ENCODE measurements around the gene MROH7.
A peak's percentile ranks its signal among the peaks of the same experiment; 100 is the strongest.

MROH7 gene

GRCh38 chr1:54681358-54681757, 39.8 kb downstream of the MROH7 start:
- peak; percentile 13 for DNase-seq
- in situ Hi-C loops (cut with MboI; ENCODE audit: low pct_unique_long_range_greater_than_20kb, low sequenced_read_pairs), result no loop called here

- no peak for DNase-seq
- in situ Hi-C loops (cut with MboI; ENCODE audit: low pct_unique_long_range_greater_than_20kb, low sequenced_read_pairs), result no loop called here
Observed at GRCh38 chr1:54683453-54683852, 41.9 kb downstream of the MROH7 start.

DNA sequence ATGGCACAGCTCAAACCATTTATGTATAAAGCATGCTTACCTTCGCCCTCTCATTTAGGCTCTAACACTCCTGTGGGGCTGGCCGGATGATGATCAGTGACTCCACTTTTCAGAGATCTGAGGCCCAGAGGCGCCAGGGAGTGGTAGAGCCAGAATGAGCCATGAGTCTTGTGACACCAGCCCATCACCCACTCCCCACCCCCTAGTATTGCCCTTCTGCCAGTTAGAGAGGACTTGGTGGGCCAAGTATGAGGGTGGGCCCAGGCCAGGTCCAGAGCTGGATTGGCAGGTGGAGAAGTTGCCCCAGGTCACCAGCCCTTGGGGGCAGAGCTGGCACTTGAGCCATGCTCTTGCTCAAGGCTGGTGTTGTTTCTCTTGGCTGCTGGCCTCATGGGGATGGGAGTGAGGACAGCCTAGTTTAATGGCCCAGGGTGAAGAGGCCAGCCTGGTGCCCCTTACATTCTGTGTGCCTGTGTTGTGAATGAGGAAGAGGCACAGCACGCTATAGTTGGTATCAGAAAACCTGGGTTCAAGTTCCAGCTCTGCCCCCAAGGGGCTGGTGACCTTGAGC, 43.8 kb downstream of the MROH7 start:
- DNase-seq, result no peak
- in situ Hi-C loops (cut with MboI; ENCODE audit: low pct_unique_long_range_greater_than_20kb, low sequenced_read_pairs), result no loop called here

DNA sequence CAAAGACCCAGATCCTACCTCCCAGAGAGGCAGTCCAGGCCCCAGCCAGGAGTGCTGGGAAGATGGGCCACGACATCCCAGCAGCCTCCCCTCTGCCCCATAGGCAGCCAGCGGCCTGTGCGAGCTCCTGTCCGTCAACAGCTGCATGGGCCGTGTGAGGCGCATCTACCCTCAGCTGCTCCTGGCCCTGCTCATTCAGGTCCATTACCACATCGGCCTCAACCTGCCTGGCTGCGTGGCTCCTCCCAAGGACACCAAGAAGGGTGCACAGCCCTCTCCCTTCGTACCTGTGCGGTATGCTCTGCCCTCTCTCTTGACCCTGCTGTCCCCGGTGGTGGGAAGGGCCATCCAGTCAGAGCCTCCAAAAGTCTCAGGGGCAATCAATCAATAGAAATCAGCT, 44.6 kb downstream of the MROH7 start:
- DNase-seq, result no peak
- in situ Hi-C loops (cut with MboI; ENCODE audit: low pct_unique_long_range_greater_than_20kb, low sequenced_read_pairs), result no loop called here

DNA sequence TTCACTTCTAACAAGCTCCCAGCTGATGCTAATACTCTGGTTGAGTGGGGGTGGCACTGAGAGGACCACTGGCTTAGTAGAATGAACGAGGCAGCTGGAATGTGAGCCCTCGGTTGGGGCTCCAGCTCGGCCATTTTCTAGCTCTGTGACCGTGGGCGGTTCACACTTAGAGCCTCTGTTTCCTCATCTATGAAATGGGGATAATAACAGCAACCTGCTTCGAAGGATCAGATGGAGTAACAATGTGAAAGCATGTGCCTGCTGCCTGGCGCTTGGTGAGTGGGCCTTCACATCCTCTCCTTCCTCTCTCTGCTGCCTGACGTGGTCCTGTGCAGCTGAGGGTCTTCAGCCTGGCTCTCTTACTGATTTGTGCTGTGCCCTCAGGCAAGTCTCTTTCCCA, 53.2 kb downstream of the MROH7 start:
- no peak for DNase-seq
- in situ Hi-C loops (cut with MboI; ENCODE audit: low pct_unique_long_range_greater_than_20kb, low sequenced_read_pairs), result no loop called here

DNA sequence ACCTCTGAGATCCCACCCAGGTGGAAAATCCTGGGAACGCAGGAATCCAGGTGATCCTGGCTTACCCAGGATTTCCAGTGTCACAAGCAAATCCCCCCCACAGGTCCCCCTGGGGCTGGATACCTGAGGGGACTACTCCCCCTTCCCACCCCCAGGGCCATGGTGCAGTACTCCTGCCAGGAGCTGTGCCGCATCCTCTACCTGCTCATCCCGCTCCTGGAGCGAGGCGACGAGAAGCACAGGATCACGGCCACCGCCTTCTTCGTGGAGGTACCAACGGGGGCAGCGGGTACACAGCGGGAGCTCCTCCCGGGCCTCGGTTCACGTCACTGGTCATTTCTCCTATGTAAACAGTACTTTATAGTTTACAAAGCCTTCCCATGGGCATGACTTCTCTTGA, 53.6 kb downstream of the MROH7 start:
- in situ Hi-C loops (cut with MboI; ENCODE audit: low pct_unique_long_range_greater_than_20kb, low sequenced_read_pairs), result no loop called here
- no peak for DNase-seq

DNA sequence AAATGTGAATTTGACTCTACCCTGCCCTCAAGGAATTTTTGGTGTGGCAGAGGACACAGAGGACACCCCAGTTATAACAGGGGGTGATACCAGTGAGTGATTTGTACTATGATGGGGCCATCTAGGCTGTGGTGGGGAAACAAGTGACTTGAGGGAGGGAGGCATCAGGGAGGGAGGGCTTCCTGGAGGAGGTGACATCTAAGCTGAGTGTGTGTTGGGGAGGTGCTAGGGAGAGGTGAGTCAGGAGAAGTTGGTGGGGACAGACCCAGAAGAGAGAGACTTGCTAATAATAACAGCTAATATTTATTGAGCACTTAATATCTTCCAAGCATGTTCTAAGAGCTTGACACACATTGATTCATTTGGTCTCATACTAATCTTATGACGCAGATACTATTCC, 54.2 kb downstream of the MROH7 start:
- no peak for DNase-seq
- in situ Hi-C loops (cut with MboI; ENCODE audit: low pct_unique_long_range_greater_than_20kb, low sequenced_read_pairs), result no loop called here

DNA sequence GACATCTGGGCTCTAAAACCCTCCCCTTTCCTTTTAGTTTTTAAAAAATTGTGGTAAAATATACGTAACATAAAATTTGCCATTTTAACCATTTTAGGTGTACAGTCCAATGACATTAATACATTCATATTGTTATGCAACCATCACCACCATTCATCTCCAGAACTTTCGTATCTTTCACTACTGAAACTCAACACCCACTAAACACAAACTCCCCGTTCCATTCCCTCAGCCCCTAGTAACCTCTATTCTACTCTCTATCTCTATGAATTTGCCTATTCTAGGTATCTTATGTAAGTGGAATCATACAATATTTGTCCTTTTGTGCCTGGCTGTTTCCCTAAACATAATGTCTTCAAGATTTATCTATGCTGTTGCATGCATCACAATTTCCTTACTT, 54.7 kb downstream of the MROH7 start:
- no peak for DNase-seq
- in situ Hi-C loops (cut with MboI; ENCODE audit: low pct_unique_long_range_greater_than_20kb, low sequenced_read_pairs), result no loop called here

GRCh38 chr1:54697896-54698295, 56.3 kb downstream of the MROH7 start:
- DNase-seq, result no peak
- in situ Hi-C loops (cut with MboI; ENCODE audit: low pct_unique_long_range_greater_than_20kb, low sequenced_read_pairs), result no loop called here

DNA sequence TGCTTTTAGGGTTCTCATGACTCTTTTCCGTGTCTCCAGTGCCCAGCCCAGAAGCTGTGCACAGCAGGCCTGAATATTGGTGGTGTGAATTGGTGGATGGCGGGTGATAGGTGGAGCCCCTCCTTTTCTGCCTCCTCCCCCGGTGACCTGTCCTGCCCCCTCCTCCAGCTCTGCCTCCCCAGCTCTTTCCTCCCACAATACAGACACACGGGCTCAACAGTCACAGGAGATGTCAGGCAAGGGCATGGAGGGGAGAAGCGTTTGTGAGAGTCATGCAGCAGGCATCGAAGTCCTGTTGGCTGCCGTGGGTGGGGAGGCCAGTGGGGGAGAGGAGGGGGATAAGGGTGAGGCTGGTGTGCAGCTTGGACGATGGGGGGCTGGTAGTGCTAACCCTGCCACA, 56.8 kb downstream of the MROH7 start:
- in situ Hi-C loops (cut with MboI; ENCODE audit: low pct_unique_long_range_greater_than_20kb, low sequenced_read_pairs), result no loop called here
- DNase-seq, result no peak

DNA sequence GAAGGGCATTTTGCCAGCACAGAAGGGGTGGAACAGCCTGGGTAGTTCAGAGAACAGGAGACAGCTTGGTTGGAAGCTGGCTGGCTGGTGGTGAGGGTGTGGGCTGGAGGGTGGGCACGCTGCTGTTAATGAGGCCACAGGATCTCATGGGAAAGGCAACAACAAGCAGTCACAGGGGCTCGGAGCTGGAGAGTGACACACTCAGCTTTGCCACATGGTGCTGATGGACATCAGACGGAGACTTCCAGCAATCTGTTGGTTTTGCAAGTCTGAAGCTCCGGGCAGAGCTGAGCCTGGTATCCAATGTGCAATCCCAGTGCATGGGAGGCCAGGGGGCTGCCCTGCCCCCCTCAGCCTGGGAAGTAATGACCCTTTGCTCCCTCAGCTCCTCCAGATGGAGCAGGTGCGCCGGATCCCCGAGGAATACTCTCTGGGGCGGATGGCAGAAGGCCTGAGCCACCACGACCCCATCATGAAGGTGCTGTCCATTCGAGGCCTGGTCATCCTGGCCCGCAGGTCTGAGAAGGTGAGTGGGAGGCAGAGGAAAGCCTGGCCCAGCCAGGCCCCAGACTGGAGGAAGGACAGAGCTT, 58.4 kb downstream of the MROH7 start:
- no peak for DNase-seq
- in situ Hi-C loops (cut with MboI; ENCODE audit: low pct_unique_long_range_greater_than_20kb, low sequenced_read_pairs), result no loop called here

- DNase-seq, result no peak
- in situ Hi-C loops (cut with MboI; ENCODE audit: low pct_unique_long_range_greater_than_20kb, low sequenced_read_pairs), result no loop called here
Observed at GRCh38 chr1:54701066-54701465, 59.5 kb downstream of the MROH7 start.

GRCh38 chr1:54701996-54702395, 60.4 kb downstream of the MROH7 start:
- in situ Hi-C loops (cut with MboI; ENCODE audit: low pct_unique_long_range_greater_than_20kb, low sequenced_read_pairs), result no loop called here

DNA sequence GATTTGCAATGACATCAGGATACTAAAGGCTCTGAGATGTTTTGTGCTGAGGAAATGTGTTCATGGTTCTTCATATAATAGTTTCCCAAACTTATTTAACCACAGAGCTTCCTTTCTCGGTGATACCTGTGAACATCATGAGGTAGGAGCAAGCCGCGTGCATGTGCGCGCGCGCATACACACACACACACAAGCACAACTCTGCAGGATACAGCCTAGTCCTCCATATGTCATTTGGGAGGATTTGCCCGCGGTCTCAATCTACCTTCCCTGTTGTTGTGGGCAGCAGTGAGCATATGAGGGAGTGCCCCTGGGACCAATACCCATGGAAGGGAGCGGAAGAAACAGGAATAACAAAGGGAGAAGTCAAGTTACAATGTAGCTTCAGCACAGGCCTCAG, 61.9 kb downstream of the MROH7 start:
- no peak for DNase-seq
- in situ Hi-C loops (cut with MboI; ENCODE audit: low pct_unique_long_range_greater_than_20kb, low sequenced_read_pairs), result no loop called here

More at GRCh38 chr1:54701996-54702395, 60.4 kb downstream of the MROH7 start:
- DNase-seq, result no peak

DNA sequence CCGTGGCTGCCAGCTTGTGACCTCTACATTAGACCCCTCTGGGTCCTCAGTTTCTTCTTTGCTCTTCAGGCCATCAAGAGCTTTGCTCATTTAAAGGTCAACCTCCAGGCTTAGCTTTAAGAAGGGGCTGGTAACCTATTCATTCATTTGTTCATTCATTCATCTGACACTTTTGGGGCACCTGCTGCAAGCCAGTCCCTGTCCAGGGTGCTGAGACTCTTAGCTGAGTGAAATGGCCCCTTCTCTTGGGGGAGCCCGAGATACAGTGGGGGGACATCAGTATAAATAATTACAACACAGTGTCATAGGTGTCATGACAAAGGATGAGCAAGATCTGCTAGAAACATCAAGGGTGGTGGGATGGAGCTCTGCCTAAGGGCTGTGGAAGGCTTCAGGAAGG, 63.6 kb downstream of the MROH7 start:
- DNase-seq, result no peak
- in situ Hi-C loops (cut with MboI; ENCODE audit: low pct_unique_long_range_greater_than_20kb, low sequenced_read_pairs), result no loop called here

GRCh38 chr1:54706419-54706818, 64.8 kb downstream of the MROH7 start:
- no peak for DNase-seq
- in situ Hi-C loops (cut with MboI; ENCODE audit: low pct_unique_long_range_greater_than_20kb, low sequenced_read_pairs), result no loop called here

DNA sequence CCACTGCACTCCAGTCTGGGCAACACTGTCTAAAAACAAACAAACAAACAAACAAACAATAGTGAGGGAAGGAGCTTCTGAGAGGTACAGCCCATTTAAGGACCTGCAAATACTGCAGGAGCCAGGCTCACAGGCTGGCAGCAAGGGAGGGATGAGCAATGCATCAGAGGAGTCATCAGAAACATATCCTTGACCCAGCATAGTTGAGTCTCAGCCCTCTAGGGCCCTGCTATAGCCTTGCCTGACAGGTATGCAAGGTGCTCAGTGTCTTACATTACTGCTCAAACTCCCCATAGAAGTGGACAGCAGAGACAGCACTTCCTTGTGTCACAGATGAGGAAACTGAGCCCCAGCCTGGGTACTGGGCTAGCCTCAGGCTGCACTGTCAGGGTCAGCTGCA, 66.8 kb downstream of the MROH7 start:
- DNase-seq, result no peak
- in situ Hi-C loops (cut with MboI; ENCODE audit: low pct_unique_long_range_greater_than_20kb, low sequenced_read_pairs), result no loop called here

GRCh38 chr1:54709547-54710292, 68.1 kb downstream of the MROH7 start:
- DNase-seq, result no peak
- in situ Hi-C loops (cut with MboI; ENCODE audit: low pct_unique_long_range_greater_than_20kb, low sequenced_read_pairs), result no loop called here

- DNase-seq, result no peak
- in situ Hi-C loops (cut with MboI; ENCODE audit: low pct_unique_long_range_greater_than_20kb, low sequenced_read_pairs), result no loop called here
Observed at GRCh38 chr1:54710434-54710833, 68.8 kb downstream of the MROH7 start.

GRCh38 chr1:54710841-54711240, 69.3 kb downstream of the MROH7 start:
- no peak for DNase-seq
- in situ Hi-C loops (cut with MboI; ENCODE audit: low pct_unique_long_range_greater_than_20kb, low sequenced_read_pairs), result no loop called here

GRCh38 chr1:54711536-54711935, 70.0 kb downstream of the MROH7 start:
- in situ Hi-C loops (cut with MboI; ENCODE audit: low pct_unique_long_range_greater_than_20kb, low sequenced_read_pairs), result no loop called here
- no peak for DNase-seq
